GM19452 (cell line): ENCODE data around the gene NOL6.
"Not testable (repeated sequence)": the region's sequence is repeated elsewhere in the genome, so short reads cannot be mapped to it uniquely, and the experiment has no call there.

Experiments used
- ATAC-seq: cut with Tn5 transposase; IDR thresholded peaks from one replicate; pipeline ENCODE4 v1.9.1; 2021; ENCODE audit not compliant: unreplicated experiment

NOL6 gene

DNA sequence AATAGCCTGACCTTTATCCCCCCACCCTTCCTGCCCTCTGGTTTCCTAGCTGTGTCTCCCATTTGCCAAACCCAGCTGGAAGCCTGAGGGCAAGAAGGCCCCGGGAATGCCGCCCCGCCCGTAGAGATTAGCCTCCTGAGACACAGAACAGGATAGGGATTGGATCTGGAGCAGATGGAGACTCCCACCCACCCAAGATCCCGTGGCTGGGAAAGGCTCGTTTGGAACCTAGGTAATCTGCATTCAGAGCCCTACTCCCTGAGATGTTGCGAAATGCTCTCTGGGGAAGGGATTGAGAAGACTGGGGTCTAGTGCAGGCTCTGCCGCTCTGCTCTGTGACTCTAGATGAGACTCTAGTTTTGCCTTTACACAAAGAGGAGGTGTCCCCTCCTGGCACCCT lies 37.3 kb downstream of the NOL6 start:
- no peak for ATAC-seq

- ATAC-seq: no peak
These were observed 37.9 kb downstream of the NOL6 start for GRCh38 chr9:33435821-33436277.

DNA sequence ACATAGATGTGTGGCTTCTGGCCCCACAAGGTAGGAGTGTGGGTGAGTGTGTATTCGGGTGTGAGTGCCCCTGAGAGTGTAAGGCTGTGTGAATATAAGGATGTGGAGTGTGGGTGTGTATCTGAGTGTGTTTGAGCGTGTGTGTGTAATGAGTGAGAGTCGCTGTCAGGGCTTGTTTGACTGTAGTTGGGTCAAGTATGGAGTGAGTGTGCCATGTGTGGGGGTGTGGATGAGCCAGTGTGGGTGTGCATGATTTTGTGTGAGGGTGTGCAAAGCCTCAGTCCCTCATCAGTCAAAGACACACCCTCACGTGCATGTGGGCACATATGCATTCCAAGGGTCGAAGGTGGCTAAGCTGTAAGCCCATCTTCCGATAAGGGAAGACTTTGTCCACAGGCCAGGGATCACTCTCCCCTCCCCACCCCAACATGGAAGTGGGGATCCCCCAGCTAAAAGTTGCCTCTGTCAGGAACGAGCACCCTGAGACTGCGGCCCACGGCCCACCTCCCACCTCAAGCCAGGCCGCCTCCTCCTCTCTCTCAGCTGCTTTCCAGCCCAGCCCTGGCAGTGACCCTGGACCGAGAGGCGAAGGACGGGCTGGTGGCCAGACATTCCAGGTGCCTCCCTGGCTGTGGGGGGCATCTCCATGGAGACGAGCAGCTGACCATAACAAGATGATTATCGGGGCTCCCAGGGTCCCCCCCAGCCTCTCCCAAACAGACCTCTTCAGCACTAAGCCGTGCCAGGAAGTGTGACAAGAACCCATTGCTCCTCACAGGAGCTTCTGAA lies 39.2 kb downstream of the NOL6 start:
- no peak for ATAC-seq

GRCh38 chr9:33433871-33434270 lies 39.9 kb downstream of the NOL6 start:
- ATAC-seq: no peak

- no peak for ATAC-seq
These were observed 42.3 kb downstream of the NOL6 start for GRCh38 chr9:33431420-33431819.

DNA sequence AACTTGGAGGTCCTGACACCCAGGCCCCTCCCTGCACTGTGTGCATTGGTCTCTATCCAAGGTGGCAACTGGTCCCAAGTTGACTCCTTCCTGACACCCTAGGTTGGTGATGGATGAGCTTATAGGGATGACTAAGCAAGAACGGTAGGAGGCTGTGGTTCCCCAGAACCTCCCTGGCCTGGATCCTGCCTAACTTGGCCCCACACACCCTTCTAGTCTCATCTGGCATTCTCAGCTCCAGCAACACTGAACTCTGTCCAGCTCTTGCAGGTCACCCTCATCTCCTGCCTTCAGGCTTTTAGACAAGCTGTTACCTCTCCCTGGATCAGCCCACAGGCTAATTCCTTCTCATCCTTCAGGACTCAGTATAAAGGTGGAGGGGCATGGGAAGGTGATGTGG lies 42.8 kb downstream of the NOL6 start:
- ATAC-seq: no peak

DNA sequence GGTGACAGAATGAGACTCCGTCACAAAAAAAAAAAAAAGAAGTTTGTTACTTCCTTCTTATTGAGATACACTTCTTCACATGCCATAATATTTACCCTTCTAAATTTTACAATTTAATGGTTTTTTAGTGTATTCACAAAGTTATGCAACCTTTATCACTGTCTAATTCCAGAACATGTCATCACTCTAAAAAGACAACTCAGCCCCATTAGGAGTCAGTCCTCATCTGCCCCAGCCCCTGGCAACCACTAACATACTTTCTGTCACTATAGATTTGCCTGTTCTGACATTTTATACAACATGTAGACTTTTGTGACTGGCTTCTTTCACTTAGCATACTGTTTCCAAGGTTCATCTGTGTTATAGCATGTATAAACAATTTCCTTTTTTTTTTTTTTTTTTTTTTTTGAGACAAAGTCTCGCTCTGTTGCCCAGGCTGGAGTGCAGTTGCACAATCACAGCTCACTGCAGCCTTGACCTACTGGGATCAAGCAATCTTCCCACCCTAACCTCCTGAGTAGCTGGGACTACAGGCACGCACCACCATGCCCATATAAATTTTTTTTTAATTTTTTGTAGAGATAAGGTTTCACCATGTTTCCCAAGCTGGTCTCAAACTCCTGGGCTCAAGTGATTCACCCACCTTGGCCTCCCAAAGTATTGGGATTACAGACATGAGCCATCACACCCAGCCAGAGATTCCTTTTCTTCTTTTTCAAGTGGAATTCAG lies 44.3 kb downstream of the NOL6 start:
- ATAC-seq: no peak

DNA sequence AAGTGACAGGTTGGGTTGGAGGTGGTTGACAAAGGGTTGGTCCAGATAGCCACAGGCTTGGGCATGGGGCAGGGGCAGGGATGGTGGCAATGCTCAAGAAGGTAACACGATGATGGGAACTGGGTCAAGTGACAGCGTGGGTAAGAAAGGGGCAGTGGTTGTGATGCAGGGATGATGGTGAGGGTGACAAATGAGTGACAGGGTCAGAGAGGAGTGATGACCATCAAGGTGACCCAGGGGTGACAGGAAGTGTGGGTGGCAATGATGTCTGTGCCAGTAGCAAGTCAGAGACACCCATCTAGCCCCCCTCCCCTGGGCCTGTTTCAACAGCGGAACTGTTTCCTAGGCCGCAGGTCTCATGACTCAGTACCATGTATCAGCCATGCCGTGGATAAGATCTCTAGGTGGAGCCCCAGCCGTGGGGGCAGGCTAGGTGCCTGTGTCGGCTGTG lies 46.9 kb downstream of the NOL6 start:
- no peak for ATAC-seq

- no peak for ATAC-seq
These were observed 48.6 kb downstream of the NOL6 start for GRCh38 chr9:33425128-33425533.

DNA sequence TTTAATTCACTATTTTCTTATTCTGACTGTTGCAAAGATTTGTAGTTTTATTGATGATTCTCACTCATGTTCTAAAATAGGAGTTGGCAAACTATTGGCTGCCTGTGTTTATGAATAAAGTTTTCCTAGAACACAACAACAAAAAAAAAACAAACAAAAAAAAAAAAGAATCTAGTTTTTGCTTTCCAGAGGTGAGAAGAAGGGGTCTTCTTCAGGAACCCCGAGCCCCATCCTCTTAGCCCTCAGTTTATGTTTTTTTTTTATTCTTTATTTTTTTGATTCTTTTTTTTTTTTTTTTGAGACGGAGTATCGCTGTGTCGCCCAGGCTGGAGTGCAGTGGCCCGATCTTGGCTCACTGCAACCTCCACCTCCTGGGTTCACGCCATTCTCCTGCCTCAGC lies 49.2 kb downstream of the NOL6 start:
- ATAC-seq: not testable (repeated sequence)

GRCh38 chr9:33424043-33424442 lies 49.7 kb downstream of the NOL6 start:
- ATAC-seq: not testable (repeated sequence)

GRCh38 chr9:33419708-33420303 lies 53.9 kb downstream of the NOL6 start:
- no peak for ATAC-seq

DNA sequence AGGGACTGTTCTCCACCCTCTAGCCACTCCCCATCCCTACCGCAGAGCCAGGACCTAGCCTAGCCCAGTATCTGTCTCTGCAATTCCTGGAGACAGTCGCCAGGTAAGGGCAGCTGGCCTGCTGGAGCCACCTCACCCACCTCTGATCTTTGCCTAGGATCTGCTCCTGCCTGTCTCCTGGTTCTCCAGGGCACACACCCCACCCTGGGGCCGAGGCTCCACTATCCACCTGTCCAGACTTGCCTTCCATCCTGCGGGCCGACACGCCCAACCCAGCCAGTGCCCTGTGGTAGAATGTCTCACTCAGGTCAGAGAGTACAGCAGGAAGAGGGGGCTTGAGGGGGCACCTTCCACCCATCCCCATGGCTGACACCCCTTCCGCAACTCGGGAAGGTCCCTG lies 55.6 kb downstream of the NOL6 start:
- ATAC-seq: no peak

- ATAC-seq: no peak
These were observed 56.7 kb downstream of the NOL6 start for GRCh38 chr9:33416996-33417395.

DNA sequence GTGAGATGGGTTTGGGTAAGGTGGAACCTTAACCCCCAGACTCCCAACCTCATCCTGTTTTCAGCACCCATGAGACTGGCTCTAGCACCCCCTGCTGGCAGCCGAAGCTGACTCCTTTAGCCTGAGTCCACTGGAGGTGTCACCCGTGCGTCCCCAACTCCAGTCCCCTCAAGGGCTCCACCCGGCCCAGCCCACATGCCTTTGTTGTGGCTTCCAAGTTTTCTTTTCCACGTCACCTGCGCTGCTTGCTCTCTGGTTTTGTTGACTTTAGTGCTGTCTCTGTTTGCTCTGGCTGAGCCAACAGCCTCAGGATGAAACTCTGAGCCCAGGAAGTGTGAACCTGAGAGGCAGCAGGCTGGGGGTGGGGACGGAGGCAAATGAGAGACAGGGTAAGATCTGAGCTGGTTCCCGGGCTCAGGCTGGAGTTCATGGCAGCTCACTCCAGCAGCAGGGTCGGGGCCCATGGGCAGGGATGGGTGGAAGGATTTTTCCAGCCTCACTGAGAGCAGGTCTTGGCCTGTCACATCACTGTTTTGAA lies 58.2 kb downstream of the NOL6 start:
- no peak for ATAC-seq

- no peak for ATAC-seq
These were observed 58.7 kb downstream of the NOL6 start for GRCh38 chr9:33414889-33415500.

GRCh38 chr9:33414268-33414667 lies 59.5 kb downstream of the NOL6 start:
- ATAC-seq: no peak
